ENCODE measurements around the gene SUCO.
"Not testable (repeated sequence)": the region's sequence is repeated elsewhere in the genome, so short reads cannot be mapped to it uniquely, and the experiment has no call there.

Gene SUCO

GRCh38 chr1:172608098-172608601, 75.2 kb downstream of the SUCO start:
- H3K4me3 ChIP-seq (ENCODE audit: low read depth, low read length): no peak overlapping the region
- no peak for TF ChIP-seq CTCF (IDR thresholded peaks at IDR 0.05; ENCODE audit: low read depth, low read length)

DNA sequence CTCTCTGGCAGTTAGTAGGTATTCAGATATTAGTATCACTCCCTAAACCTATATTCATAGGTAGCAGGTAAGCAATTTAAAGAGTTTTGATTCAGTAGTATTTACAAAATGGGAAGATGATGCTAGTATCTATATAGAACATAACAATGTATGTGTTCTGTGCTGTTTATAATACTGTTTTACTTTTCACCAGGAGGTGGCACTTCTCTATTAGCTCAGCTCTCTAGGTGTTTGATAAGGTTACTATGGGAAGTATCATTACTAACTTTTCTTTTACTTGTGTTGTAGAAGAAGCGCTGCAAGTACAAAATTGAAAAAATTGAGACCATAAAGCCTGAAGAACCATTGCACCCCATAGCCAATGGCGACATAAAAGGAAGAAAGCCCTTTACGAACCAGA, 76.6 kb downstream of the SUCO start:
- TF ChIP-seq CTCF (IDR thresholded peaks at IDR 0.05; ENCODE audit: low read depth, low read length): no peak
- no peak overlapping the region for H3K4me3 ChIP-seq (ENCODE audit: low read depth, low read length)

- TF ChIP-seq CTCF (IDR thresholded peaks at IDR 0.05; ENCODE audit: low read depth, low read length): no peak
- H3K4me3 ChIP-seq (ENCODE audit: low read depth, low read length): no peak overlapping the region
These were observed 79.5 kb downstream of the SUCO start for GRCh38 chr1:172612478-172612877.

GRCh38 chr1:172613294-172613693, 80.3 kb downstream of the SUCO start:
- no peak overlapping the region for H3K4me3 ChIP-seq (ENCODE audit: low read depth, low read length)
- no peak for TF ChIP-seq CTCF (IDR thresholded peaks at IDR 0.05; ENCODE audit: low read depth, low read length)

GRCh38 chr1:172616195-172616594, 83.2 kb downstream of the SUCO start:
- no peak for TF ChIP-seq CTCF (IDR thresholded peaks at IDR 0.05; ENCODE audit: low read depth, low read length)
- H3K4me3 ChIP-seq (ENCODE audit: low read depth, low read length): no peak overlapping the region

DNA sequence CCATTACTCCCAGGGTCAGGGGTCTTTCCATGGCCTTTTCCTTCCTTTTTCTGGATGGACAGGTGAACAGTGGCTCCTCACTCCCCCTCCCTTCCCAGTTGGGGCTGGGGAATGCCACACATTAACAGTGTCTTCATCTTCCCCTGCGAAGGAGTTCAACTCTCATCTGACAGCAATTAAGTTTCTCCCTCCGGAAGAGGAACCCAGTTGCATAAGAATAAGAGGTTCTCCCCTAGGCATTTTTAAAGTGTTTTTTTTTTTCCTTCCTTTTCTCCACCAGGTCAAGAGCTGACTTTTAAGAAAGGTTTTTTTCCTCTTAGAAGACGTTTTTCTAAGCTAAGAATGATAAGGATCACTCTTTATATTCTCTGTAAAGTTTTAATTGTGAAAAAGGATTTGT, 83.7 kb downstream of the SUCO start:
- no peak for TF ChIP-seq CTCF (IDR thresholded peaks at IDR 0.05; ENCODE audit: low read depth, low read length)
- H3K4me3 ChIP-seq (ENCODE audit: low read depth, low read length): no peak overlapping the region

GRCh38 chr1:172620603-172621002, 87.7 kb downstream of the SUCO start:
- H3K4me3 ChIP-seq (ENCODE audit: low read depth, low read length): not testable (repeated sequence)

DNA sequence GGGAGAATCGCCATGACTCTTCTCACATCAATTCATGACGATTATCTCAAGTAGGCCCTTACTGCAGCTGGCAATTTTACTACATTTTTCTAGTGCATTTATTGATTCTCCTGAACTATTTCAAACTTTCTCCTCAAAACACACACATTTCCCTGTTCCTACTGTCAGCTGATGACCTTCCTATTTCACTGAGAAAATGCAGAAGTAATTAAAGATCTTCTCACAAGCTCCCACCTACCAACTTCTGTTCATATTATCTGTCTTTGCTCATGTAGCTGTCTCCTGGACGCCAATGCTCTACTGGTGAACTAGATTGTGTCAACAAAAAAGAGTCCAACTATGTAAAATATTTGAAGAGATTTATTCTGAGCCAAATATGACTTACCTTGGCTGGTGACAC, 89.6 kb downstream of the SUCO start:
- H3K4me3 ChIP-seq (ENCODE audit: low read depth, low read length): no peak overlapping the region
- TF ChIP-seq CTCF (IDR thresholded peaks at IDR 0.05; ENCODE audit: low read depth, low read length): no peak
